Measurements from ENCODE around the gene SCYGR5. TPM values are rescaled to one million over a fixed set of nuclear protein-coding genes. Genes with fewer than 3 reads are reported as not detected.

SCYGR5 gene
- total RNA-seq, 1 donor, result not detected

GRCh38 chr2:227674485-227674884 is 7.9 kb downstream of the SCYGR5 start:
- TF ChIP-seq CTCF (IDR thresholded peaks at IDR 0.05; ENCODE audit: insufficient read depth, low read length), result no peak
- DNase-seq (ENCODE audit: low read depth), result no peak
- H3K4me3 ChIP-seq (ENCODE audit: low read depth, low read length), result no peak overlapping the region

- no peak overlapping the region for H3K4me3 ChIP-seq (ENCODE audit: low read depth, low read length)
- TF ChIP-seq CTCF (IDR thresholded peaks at IDR 0.05; ENCODE audit: insufficient read depth, low read length), result no peak
- DNase-seq (ENCODE audit: low read depth), result no peak
Measured at GRCh38 chr2:227677928-227678327, 11.3 kb downstream of the SCYGR5 start.

GRCh38 chr2:227684258-227684657 is 17.7 kb downstream of the SCYGR5 start:
- DNase-seq (ENCODE audit: low read depth), result no peak
- H3K4me3 ChIP-seq (ENCODE audit: low read depth, low read length), result no peak overlapping the region
- TF ChIP-seq CTCF (IDR thresholded peaks at IDR 0.05; ENCODE audit: insufficient read depth, low read length), result no peak

GRCh38 chr2:227687189-227687588 is 20.6 kb downstream of the SCYGR5 start:
- no peak for TF ChIP-seq CTCF (IDR thresholded peaks at IDR 0.05; ENCODE audit: insufficient read depth, low read length)
- no peak for DNase-seq (ENCODE audit: low read depth)
- no peak overlapping the region for H3K4me3 ChIP-seq (ENCODE audit: low read depth, low read length)

- no peak overlapping the region for H3K4me3 ChIP-seq (ENCODE audit: low read depth, low read length)
- TF ChIP-seq CTCF (IDR thresholded peaks at IDR 0.05; ENCODE audit: insufficient read depth, low read length), result no peak
- DNase-seq (ENCODE audit: low read depth), result no peak
Measured at GRCh38 chr2:227696990-227697679, 30.5 kb downstream of the SCYGR5 start.

- H3K4me3 ChIP-seq (ENCODE audit: low read depth, low read length), result no peak overlapping the region
- no peak for DNase-seq (ENCODE audit: low read depth)
- no peak for TF ChIP-seq CTCF (IDR thresholded peaks at IDR 0.05; ENCODE audit: insufficient read depth, low read length)
Measured at GRCh38 chr2:227701556-227701955, 35.0 kb downstream of the SCYGR5 start.

- no peak overlapping the region for H3K4me3 ChIP-seq (ENCODE audit: low read depth, low read length)
- TF ChIP-seq CTCF (IDR thresholded peaks at IDR 0.05; ENCODE audit: insufficient read depth, low read length), result no peak
- DNase-seq (ENCODE audit: low read depth), result peak; percentile 48
Measured at GRCh38 chr2:227703280-227703732, 36.7 kb downstream of the SCYGR5 start.

All from fibroblast of the aortic adventitia (primary cell).